ENCODE results near the gene MCF2L2. TPM values are rescaled to one million over a fixed set of nuclear protein-coding genes. Genes with fewer than 3 reads are reported as not detected.
"Not testable (repeated sequence)": the region's sequence is repeated elsewhere in the genome, so short reads cannot be mapped to it uniquely, and the experiment has no call there.

Gene MCF2L2
- total RNA-seq, 1 donor = 0.09 TPM

DNA sequence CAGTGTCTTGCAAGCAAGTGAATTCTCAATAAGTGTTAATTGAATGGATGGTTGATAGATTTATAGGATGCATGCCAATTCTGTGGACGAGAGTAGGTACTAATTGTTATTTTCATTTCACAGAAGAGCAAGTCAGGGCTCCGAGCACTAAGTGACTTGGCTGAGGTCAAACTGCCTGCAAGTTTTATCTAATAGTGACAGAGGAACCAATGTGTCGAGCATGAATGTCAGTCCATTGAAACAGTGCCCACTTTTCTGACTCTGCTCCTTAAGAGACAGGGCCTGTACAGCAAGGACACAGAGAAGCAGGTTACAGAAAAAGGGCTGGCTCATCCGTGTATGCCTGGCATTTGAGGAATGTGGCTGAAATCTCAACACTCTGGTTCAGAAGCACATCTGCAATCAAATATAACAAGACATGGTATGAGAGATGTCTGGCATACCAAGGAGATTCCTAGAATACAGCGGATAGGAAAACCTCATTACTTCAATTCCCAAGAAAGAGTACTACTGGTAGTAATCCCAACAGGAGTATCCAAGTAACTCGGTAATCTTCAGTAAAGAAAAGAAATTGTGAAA is 181.3 kb downstream of the MCF2L2 start:
- H3K4me3 ChIP-seq (ENCODE audit: low read depth, low read length) = no peak overlapping the region
- TF ChIP-seq CTCF (IDR thresholded peaks at IDR 0.05; ENCODE audit: insufficient read depth, low read length) = no peak
- DNase-seq (ENCODE audit: low read depth) = no peak

DNA sequence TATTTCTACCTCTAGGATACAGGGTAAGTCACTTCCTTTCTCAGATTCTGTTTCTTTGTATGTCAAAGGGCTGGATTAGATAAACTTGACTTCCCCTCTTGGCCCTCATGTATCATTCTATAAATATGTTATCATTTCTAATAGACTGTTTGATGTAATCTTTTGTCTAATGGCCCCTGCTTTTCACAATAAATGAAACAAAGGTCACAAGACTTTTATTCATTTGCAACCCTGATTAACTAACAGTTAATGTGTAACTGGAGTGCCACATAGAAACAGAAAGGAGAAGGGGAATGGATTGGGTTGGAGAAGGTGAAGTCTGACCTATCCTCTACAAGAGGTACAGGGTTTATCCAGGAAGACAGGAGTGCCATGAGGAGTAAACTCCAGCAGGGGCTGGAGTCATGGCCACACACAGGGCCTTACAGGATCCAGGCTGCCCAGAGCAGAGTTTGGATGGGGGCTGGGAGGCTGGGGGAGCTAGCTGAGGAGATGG is 183.4 kb downstream of the MCF2L2 start:
- no peak for DNase-seq (ENCODE audit: low read depth)
- TF ChIP-seq CTCF (IDR thresholded peaks at IDR 0.05; ENCODE audit: insufficient read depth, low read length) = no peak

DNA sequence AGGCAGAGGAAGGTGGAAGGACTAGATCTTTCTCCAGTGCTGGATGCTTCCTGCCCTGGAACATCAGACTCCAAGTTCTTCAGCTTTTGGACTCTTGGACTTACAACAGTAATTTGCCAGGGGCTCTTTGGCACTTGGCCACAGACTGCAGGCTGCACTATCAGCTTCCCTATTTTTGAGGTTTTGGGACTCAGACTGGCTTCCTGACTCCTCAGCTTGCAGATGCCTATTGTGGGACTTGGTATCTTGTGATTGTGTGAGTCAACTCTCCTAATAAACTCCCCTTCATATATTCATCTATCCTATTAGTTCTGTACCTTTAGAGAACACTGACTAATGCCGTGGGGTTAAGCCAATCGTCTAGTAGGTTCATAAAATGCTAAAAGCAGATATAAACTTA is 184.2 kb downstream of the MCF2L2 start:
- peak; percentile 66 for DNase-seq (ENCODE audit: low read depth)
- TF ChIP-seq CTCF (IDR thresholded peaks at IDR 0.05; ENCODE audit: insufficient read depth, low read length) = no peak
- no peak overlapping the region for H3K4me3 ChIP-seq (ENCODE audit: low read depth, low read length)

More for the DNA sequence above, 183.4 kb downstream of the MCF2L2 start:
- H3K4me3 ChIP-seq (ENCODE audit: low read depth, low read length) = no peak overlapping the region

GRCh38 chr3:183242431-183242830 is 186.0 kb downstream of the MCF2L2 start:
- TF ChIP-seq CTCF (IDR thresholded peaks at IDR 0.05; ENCODE audit: insufficient read depth, low read length) = no peak
- no peak overlapping the region for H3K4me3 ChIP-seq (ENCODE audit: low read depth, low read length)
- no peak for DNase-seq (ENCODE audit: low read depth)

GRCh38 chr3:183239046-183239445 is 189.4 kb downstream of the MCF2L2 start:
- DNase-seq (ENCODE audit: low read depth) = no peak
- no peak overlapping the region for H3K4me3 ChIP-seq (ENCODE audit: low read depth, low read length)
- no peak for TF ChIP-seq CTCF (IDR thresholded peaks at IDR 0.05; ENCODE audit: insufficient read depth, low read length)

- no peak for TF ChIP-seq CTCF (IDR thresholded peaks at IDR 0.05; ENCODE audit: insufficient read depth, low read length)
- no peak overlapping the region for H3K4me3 ChIP-seq (ENCODE audit: low read depth, low read length)
- DNase-seq (ENCODE audit: low read depth) = no peak
These were observed 194.5 kb downstream of the MCF2L2 start for GRCh38 chr3:183233966-183234365.

DNA sequence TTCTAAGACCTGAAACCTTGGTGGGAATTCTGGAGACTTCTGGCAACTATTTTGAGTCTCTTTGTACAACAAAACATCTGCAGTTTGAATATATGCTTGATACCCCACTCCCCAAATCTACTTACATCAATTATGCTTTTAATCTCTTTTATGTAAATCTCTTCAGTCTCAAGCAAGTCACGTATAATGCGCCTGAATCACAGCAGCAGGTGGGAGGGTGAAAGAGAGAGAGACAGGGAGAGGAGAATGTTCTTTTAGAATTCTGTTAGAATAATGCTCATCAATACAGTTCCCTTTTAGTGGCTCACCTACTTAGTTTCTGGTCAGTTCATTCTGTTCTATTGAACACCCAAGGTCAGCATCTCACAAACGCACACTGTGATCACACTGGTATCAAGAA is 197.6 kb downstream of the MCF2L2 start:
- DNase-seq (ENCODE audit: low read depth) = no peak
- TF ChIP-seq CTCF (IDR thresholded peaks at IDR 0.05; ENCODE audit: insufficient read depth, low read length) = no peak
- no peak overlapping the region for H3K4me3 ChIP-seq (ENCODE audit: low read depth, low read length)

GRCh38 chr3:183230251-183230650 is 198.2 kb downstream of the MCF2L2 start:
- DNase-seq (ENCODE audit: low read depth); H3K4me3 ChIP-seq (ENCODE audit: low read depth, low read length): not testable (repeated sequence)

Measured in fibroblast of the aortic adventitia (primary cell).